ENCODE data around the gene PLEKHG7. TPM values are rescaled to one million over a fixed set of nuclear protein-coding genes. Genes with fewer than 3 reads are reported as not detected.
A peak's percentile ranks its signal among the peaks of the same experiment; 100 is the strongest.

Gene PLEKHG7
- total and polyA plus RNA-seq, 2 experiments from 2014 or later = not detected

DNA sequence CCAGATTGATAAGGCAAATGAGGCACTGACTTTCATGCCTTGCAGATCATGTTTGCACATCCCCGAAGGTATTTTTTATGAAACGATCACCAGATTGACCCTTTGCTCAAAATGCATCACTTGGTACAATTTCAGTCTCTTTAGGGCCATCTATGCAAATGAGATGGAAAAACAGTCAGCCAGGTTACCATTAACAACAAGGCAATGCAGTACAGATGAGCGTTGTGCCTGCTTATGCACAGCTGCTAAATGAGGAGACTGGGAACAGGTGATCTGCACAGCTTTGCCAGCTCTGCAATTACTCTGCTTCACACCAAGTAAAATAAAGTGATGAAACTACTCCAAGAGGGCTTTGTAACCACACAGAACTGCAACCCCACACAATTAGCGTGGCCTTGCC, 26.1 kb upstream of the PLEKHG7 start (continued):
- TF ChIP-seq, protein P1, sequence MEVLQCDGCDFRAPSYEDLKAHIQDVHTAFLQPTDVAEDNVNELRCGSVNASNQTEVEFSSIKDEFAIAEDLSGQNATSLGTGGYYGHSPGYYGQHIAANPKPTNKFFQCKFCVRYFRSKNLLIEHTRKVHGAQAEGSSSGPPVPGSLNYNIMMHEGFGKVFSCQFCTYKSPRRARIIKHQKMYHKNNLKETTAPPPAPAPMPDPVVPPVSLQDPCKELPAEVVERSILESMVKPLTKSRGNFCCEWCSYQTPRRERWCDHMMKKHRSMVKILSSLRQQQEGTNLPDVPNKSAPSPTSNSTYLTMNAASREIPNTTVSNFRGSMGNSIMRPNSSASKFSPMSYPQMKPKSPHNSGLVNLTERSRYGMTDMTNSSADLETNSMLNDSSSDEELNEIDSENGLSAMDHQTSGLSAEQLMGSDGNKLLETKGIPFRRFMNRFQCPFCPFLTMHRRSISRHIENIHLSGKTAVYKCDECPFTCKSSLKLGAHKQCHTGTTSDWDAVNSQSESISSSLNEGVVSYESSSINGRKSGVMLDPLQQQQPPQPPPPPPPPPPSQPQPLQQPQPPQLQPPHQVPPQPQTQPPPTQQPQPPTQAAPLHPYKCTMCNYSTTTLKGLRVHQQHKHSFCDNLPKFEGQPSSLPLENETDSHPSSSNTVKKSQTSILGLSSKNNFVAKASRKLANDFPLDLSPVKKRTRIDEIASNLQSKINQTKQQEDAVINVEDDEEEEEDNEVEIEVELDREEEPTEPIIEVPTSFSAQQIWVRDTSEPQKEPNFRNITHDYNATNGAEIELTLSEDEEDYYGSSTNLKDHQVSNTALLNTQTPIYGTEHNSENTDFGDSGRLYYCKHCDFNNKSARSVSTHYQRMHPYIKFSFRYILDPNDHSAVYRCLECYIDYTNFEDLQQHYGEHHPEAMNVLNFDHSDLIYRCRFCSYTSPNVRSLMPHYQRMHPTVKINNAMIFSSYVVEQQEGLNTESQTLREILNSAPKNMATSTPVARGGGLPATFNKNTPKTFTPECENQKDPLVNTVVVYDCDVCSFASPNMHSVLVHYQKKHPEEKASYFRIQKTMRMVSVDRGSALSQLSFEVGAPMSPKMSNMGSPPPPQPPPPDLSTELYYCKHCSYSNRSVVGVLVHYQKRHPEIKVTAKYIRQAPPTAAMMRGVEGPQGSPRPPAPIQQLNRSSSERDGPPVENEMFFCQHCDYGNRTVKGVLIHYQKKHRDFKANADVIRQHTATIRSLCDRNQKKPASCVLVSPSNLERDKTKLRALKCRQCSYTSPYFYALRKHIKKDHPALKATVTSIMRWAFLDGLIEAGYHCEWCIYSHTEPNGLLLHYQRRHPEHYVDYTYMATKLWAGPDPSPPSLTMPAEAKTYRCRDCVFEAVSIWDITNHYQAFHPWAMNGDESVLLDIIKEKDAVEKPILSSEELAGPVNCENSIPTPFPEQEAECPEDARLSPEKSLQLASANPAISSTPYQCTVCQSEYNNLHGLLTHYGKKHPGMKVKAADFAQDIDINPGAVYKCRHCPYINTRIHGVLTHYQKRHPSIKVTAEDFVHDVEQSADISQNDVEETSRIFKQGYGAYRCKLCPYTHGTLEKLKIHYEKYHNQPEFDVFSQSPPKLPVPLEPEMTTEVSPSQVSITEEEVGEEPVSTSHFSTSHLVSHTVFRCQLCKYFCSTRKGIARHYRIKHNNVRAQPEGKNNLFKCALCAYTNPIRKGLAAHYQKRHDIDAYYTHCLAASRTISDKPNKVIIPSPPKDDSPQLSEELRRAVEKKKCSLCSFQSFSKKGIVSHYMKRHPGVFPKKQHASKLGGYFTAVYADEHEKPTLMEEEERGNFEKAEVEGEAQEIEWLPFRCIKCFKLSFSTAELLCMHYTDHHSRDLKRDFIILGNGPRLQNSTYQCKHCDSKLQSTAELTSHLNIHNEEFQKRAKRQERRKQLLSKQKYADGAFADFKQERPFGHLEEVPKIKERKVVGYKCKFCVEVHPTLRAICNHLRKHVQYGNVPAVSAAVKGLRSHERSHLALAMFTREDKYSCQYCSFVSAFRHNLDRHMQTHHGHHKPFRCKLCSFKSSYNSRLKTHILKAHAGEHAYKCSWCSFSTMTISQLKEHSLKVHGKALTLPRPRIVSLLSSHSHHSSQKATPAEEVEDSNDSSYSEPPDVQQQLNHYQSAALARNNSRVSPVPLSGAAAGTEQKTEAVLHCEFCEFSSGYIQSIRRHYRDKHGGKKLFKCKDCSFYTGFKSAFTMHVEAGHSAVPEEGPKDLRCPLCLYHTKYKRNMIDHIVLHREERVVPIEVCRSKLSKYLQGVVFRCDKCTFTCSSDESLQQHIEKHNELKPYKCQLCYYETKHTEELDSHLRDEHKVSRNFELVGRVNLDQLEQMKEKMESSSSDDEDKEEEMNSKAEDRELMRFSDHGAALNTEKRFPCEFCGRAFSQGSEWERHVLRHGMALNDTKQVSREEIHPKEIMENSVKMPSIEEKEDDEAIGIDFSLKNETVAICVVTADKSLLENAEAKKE (CRISPR knock-in tag; IDR thresholded peaks at IDR 0.05) = no peak
- TF ChIP-seq EZH2phosphoT487 (IDR thresholded peaks at IDR 0.05; ENCODE audit: unreplicated experiment) = no peak
- no peak for TF ChIP-seq ZNF114 (CRISPR knock-in tag; IDR thresholded peaks at IDR 0.05)
- TF ChIP-seq STAT1 (IDR thresholded peaks at IDR 0.05; ENCODE audit: unreplicated experiment) = no peak

DNA sequence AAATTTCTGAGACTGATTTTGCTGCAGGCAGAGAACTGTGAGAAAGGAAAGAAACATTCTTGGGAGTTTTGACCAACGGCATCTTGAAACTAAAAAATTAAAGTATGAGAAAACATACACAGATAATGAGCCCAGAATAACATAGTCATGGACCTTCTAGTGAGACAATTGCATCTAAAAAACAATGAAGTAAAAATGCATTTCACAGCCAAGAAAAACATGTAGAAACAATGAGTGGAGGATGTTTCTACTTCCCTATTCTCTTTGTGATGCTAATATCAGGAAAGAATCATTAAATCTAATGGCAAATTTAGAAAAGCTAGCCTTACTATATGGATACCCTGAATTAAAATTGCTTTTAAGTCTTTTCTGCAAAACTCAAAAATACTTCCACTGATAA, 12.2 kb upstream of the PLEKHG7 start:
- Mint-ChIP-seq H3K4me3 (no peak overlapping the region), H3K9me3 (peaks cover 6% of the 10 kb centered on the region; the same call in 2 of the 3 replicates), H3K27ac (peak overlapping the region; percentile 78), H3K36me3 (ENCODE audit: low read depth) (peaks cover 3% of the 10 kb centered on the region; the same call in 1 of the 3 replicates), H3K27me3 (ENCODE audit: insufficient read depth, low read depth, poor library complexity) (no peaks in the 10 kb centered on the region), H3K4me1 (peaks cover 9% of the 10 kb centered on the region)
- H3F3A ChIP-seq (replicated peaks; ENCODE audit: low read depth) = no peaks in the 10 kb centered on the region
- no peak overlapping the region for H2AFZ ChIP-seq
- H3K4me2 ChIP-seq = peak overlapping the region; percentile 6; the same call in 1 of the 2 replicates
- no peak for ATAC-seq
- peaks cover 11% of the 10 kb centered on the region for H3K4me1 ChIP-seq (ENCODE audit: insufficient read depth)
- H3K27me3 ChIP-seq (ENCODE audit: insufficient read depth) = no peaks in the 10 kb centered on the region
- no peaks in the 10 kb centered on the region for H3K36me3 ChIP-seq (ENCODE audit: insufficient read depth)
- H3K79me2 ChIP-seq (replicated peaks; ENCODE audit: insufficient read depth) = no peaks in the 10 kb centered on the region
- H3K9me2 ChIP-seq (ENCODE audit: insufficient read depth) = no peaks in the 10 kb centered on the region
- DNase-seq (ENCODE audit: low spot score) = no peak
- no peak overlapping the region for H3K27ac ChIP-seq (ENCODE audit: low read depth)
- H3K4me3 ChIP-seq = no peak overlapping the region
- H4K20me1 ChIP-seq (replicated peaks; ENCODE audit: insufficient read depth) = no peaks in the 10 kb centered on the region
- TF ChIP-seq EZH2phosphoT487 (IDR thresholded peaks at IDR 0.05; ENCODE audit: unreplicated experiment) (no peak), JUNB (IDR thresholded peaks at IDR 0.05; ENCODE audit: unreplicated experiment) (no peak)
- TF ChIP-seq, protein P1 (CRISPR knock-in tag; IDR thresholded peaks at IDR 0.05) = no peak
- TF ChIP-seq, protein P2, sequence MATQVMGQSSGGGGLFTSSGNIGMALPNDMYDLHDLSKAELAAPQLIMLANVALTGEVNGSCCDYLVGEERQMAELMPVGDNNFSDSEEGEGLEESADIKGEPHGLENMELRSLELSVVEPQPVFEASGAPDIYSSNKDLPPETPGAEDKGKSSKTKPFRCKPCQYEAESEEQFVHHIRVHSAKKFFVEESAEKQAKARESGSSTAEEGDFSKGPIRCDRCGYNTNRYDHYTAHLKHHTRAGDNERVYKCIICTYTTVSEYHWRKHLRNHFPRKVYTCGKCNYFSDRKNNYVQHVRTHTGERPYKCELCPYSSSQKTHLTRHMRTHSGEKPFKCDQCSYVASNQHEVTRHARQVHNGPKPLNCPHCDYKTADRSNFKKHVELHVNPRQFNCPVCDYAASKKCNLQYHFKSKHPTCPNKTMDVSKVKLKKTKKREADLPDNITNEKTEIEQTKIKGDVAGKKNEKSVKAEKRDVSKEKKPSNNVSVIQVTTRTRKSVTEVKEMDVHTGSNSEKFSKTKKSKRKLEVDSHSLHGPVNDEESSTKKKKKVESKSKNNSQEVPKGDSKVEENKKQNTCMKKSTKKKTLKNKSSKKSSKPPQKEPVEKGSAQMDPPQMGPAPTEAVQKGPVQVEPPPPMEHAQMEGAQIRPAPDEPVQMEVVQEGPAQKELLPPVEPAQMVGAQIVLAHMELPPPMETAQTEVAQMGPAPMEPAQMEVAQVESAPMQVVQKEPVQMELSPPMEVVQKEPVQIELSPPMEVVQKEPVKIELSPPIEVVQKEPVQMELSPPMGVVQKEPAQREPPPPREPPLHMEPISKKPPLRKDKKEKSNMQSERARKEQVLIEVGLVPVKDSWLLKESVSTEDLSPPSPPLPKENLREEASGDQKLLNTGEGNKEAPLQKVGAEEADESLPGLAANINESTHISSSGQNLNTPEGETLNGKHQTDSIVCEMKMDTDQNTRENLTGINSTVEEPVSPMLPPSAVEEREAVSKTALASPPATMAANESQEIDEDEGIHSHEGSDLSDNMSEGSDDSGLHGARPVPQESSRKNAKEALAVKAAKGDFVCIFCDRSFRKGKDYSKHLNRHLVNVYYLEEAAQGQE (IDR thresholded peaks at IDR 0.05; ENCODE audit: unreplicated experiment) = no peak
